Aorta (tissue), 5 donors: Measurements from ENCODE around the gene PRR30. TPM values are rescaled to one million over a fixed set of nuclear protein-coding genes. Genes with fewer than 3 reads are reported as not detected.

ENCODE experiments used
- ATAC-seq: fragments of 200-7000 bp; cut with Tn5 transposase; one replicate; pipeline ENCODE4 v1.9.1; 2022; ENCODE audit warnings: moderate library complexity; ENCODE audit not compliant: low FRiP score
- DNase-seq, 2 donors: peaks; one replicate each; pipeline ENCODE4 v3.0.0-alpha.2; 2020
- H3K27ac ChIP-seq, 2 donors: one replicate each; pipeline ENCODE4 v1.5.1; 2013; ENCODE audit warnings: low read length in 2 of 2, mild to moderate bottlenecking in 2 of 2, moderate library complexity in 2 of 2, control low read depth in 1 of 2, inconsistent platforms in 1 of 2, low read depth in 1 of 2
- H3K27me3 ChIP-seq, 2 donors: one replicate each; pipeline ENCODE4 v1.6.1; 2013; ENCODE audit warnings: control low read depth in 1 of 2, low read length in 1 of 2, mild to moderate bottlenecking in 1 of 2, moderate library complexity in 1 of 2; ENCODE audit not compliant: insufficient read depth in 2 of 2, control insufficient read depth in 1 of 2
- H3K36me3 ChIP-seq, 2 donors: one replicate each; pipeline ENCODE4 v1.6.1; 2013; ENCODE audit warnings: control low read depth in 1 of 2, low read length in 1 of 2, mild to moderate bottlenecking in 1 of 2; ENCODE audit not compliant: insufficient read depth in 2 of 2, control insufficient read depth in 1 of 2
- H3K4me1 ChIP-seq, 2 donors: one replicate each; pipeline ENCODE4 v1.6.1; 2013; ENCODE audit warnings: low read length in 2 of 2, control low read depth in 1 of 2, mild to moderate bottlenecking in 1 of 2, moderate library complexity in 1 of 2; ENCODE audit not compliant: insufficient read depth in 2 of 2, control insufficient read depth in 1 of 2
- H3K4me3 ChIP-seq, 2 donors: one replicate each; pipeline ENCODE4 v1.5.1; 2013; ENCODE audit warnings: low read length in 2 of 2, control low read depth in 1 of 2, mild to moderate bottlenecking in 1 of 2
- H3K9me3 ChIP-seq: one replicate; pipeline ENCODE4 v1.6.1; 2013; ENCODE audit warnings: mild to moderate bottlenecking, low read length; ENCODE audit not compliant: control insufficient read depth
- WGBS, 2 donors: extraction: QIAGEN DNeasy Blood & Tissue Kit; methylation state at CpG; one replicate each; pipeline ENCODE4 v1.1.7; 2013; 5-methylcytosine and 5-hydroxymethylcytosine counted together
- intact Hi-C, 2 donors: fragments of 100-400 bp; cut with DNase I; formaldehyde crosslinking; loops; one replicate each; pipeline versions ENCODE4 v1.14.2 to v1.15.0; 2022
- long read RNA-seq, 2 donors: library from polyadenylated mRNA; unstranded; transcript quantifications; one replicate each; pipeline ENCODE4 v2.0.0, GENCODE V29; 2020 to 2021
- polyA plus RNA-seq, 2 donors: library from polyadenylated mRNA; stranded (reverse); fragments of 200-250 nt; gene quantifications; one replicate each; pipeline ENCODE4 v1.2.3, GENCODE V29; 2013
- total RNA-seq, 2 donors: library from RNA; stranded (reverse); fragmentation: NEBNext Ultra II Directional; extraction: Animal tissue kit (Norgen Biotek cat#: 25700); gene quantifications; one replicate each; pipeline ENCODE4 v1.2.1, GENCODE V29; 2021
- donor health status: healthy with polysubstance abuse.
- donor health status: Bipolar disorder and iron deficiency.
- donor health status: DM: no; HTN: no; CAD: no.
- donor health status: DM: no; HTN: no; CAD: no.
- donor health status: DM: yes; HTN: yes; CAD: no.

PRR30 gene
- total RNA-seq (not detected), polyA plus RNA-seq (not detected)
- long read RNA-seq, donor 1, result 0 reads
- long read RNA-seq, donor 2, result 0 reads

DNA sequence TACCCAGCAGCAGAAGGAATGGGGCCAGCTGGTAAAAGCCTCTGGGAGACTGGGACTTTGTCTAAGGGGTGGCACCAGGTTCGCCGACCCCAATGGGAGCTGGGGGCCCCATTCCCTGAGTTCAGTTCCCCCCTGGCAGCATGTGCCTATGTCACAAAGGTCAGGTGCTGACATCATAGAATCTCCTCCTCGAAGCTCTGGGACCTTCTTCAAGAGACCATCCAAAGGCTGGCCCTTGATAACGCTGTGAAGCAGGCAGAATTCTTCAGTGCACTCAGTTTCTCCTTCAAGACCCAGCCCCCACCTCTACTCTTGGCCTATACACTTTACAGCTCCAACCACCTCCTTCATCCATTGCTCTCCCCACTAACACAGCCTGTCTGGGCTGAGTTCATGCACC lies at the start of gene PRR30:
TSS of gene PRR30 (minus strand) at position 101 of the 400 bp plus-strand sequence. CDS start 1,081 bp downstream, outside the sequence.
- H3K27ac ChIP-seq, result no peak within 1 kb of the TSS
- ATAC-seq, result no peak
- intact Hi-C loops, result no loop called here
- no peaks in the 10 kb centered on the region for H3K9me3 ChIP-seq
- H3K4me3 ChIP-seq, result no peak within 1 kb of the TSS
- DNase-seq, result no peak
- no peaks in the 10 kb centered on the region for H3K4me1 ChIP-seq
- 81 to 84% methylated on average over 4 of the region's 4 CpGs for WGBS, 2 donors
- no peaks in the 10 kb centered on the region for H3K36me3 ChIP-seq
- H3K27me3 ChIP-seq, result no peaks in the 10 kb centered on the region

DNA sequence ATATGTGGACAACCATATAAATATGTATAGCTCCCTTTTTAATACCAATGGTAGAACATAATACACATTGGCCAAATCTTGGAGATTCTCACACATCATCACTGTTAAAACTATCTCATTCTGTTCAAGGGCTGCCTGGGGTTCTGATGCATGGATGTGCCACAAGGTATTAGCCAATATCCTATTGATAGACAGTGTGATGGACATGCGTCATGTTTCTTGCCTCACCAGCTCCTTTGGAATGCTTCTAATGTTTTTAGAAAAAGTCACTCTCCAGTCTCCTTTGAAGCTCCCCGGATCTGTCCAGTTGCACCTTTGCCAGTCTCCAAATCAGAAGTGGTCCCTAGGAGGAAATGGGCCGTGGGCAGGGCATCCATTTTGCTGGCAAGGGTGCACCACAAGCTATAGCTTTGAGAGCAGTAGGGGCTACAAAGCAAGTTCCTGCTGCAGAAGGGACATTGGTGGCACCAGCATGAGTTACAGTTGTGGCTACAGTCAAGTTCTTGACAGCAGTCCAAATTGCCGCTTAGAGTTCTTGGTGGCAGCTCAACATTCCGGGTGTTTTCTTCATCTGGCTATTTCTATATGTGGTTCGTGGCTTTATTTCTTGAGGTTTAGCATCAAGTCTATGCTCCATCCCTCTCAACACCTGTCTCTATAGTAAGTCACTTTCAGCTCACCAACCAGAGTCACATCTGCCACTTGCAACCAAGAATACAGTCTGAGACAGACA lies 47.6 kb upstream of the PRR30 start:
- Histone ChIP-seq H3K4me3 (no peak overlapping the region), H3K27me3 (no peaks in the 10 kb centered on the region), H3K9me3 (no peaks in the 10 kb centered on the region), H3K27ac (no peak overlapping the region), H3K4me1 (peaks cover 0 to 6% of the 10 kb centered on the region in 2 donors), H3K36me3 (no peaks in the 10 kb centered on the region)
- ATAC-seq (no peak), DNase-seq (no peak)
- 59% methylated on average over 6 of the region's 6 CpGs for WGBS, 2 donors
- intact Hi-C loops, result no loop called here

DNA sequence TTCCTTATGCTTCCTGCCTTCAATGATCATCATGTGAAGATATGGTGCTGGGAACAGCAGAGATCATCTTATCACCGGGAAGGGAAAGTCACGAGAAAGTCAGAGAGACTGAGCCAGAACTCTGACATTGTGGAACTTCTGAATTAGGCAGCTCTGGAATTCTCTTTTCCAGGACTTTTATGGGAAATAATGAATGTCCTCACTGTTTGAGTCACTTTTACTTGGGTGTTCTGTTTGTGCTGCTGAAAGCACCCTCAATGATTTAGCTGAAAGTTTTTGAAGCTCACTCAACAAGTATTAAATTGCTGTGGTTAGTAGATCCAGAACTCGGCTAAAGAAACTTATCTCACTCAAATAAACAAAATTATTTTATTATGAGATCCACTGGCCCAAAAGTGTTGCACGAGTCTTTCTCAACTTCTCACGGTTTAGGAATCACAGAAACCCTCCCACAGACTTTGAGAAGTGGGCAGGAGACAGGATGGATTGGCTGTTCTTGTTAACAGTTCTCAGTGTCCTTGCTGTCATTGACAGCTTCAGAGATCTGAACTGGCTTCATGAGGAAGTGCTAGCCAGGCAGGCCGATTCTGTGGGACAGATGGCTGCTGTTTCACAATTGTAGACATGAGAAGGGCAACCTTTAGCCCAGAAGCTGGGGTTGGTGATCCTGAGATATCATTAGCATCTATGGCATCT lies 46.3 kb upstream of the PRR30 start:
- Histone ChIP-seq H3K36me3 (no peaks in the 10 kb centered on the region), H3K4me3 (no peak overlapping the region), H3K27me3 (no peaks in the 10 kb centered on the region), H3K4me1 (peaks cover 0 to 6% of the 10 kb centered on the region in 2 donors), H3K9me3 (no peaks in the 10 kb centered on the region), H3K27ac (peak overlapping the region; percentile 81 to 86)
- intact Hi-C loops, result no loop called here
- WGBS, 2 donors, result 5 to 8% methylated on average over 6 of the region's 6 CpGs
- DNase-seq (no peak), ATAC-seq (peak; percentile 86)

DNA sequence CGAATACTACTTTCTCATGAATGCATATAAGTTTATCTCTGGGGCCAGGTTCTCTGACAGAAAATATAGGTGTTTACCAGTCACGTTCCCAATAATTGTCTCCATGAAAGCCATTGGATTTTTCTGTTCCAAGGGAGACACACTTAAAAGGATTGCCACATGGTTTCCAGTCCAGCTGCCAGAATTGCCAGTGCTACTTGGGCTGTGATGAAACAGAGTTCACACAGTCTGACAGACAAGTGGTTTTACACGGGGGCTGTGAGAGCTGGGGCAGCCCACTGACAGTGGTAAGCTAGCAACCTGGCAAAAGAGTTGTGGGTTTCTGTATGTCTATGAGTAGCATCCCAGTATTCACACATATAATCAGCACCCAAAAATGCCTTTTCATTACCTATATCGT lies 44.9 kb upstream of the PRR30 start:
- intact Hi-C loops, result no loop called here
- Histone ChIP-seq H3K27me3 (no peaks in the 10 kb centered on the region), H3K9me3 (no peaks in the 10 kb centered on the region), H3K4me3 (no peak overlapping the region), H3K4me1 (peaks cover 0 to 6% of the 10 kb centered on the region in 2 donors), H3K27ac (no peak overlapping the region), H3K36me3 (no peaks in the 10 kb centered on the region)
- ATAC-seq (peak; percentile 44), DNase-seq (no peak)
- WGBS, 2 donors, result 81 to 82% methylated on average over 4 of the region's 4 CpGs

DNA sequence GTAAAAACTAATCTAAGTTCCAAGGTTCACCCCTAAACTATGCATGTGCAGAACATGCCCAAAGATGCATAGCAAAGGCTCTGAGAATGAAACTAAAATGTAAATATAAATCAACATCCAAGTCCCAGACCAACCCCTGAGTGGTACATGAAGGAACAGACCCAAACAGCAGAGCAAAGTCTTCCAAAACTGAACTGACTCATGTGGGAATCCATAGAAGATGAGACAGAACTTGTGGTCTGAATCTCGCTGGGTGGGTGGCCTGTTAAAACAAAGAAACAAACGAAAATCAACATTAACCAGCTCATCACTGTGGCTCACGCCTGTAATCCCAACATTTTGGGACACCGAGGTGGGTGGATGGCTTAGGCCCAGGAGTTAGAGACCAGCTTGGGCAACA lies 43.1 kb upstream of the PRR30 start:
- H3K4me1 ChIP-seq, result peaks cover 0 to 6% of the 10 kb centered on the region in 2 donors
- H3K27ac ChIP-seq, result no peak overlapping the region
- no peaks in the 10 kb centered on the region for H3K9me3 ChIP-seq
- H3K36me3 ChIP-seq, result no peaks in the 10 kb centered on the region
- H3K4me3 ChIP-seq, result no peak overlapping the region
- H3K27me3 ChIP-seq, result no peaks in the 10 kb centered on the region
- intact Hi-C loops, result no loop called here
- WGBS, 2 donors, result 66 to 70% methylated on average over 4 of the region's 4 CpGs
- ATAC-seq (no peak), DNase-seq (no peak)

DNA sequence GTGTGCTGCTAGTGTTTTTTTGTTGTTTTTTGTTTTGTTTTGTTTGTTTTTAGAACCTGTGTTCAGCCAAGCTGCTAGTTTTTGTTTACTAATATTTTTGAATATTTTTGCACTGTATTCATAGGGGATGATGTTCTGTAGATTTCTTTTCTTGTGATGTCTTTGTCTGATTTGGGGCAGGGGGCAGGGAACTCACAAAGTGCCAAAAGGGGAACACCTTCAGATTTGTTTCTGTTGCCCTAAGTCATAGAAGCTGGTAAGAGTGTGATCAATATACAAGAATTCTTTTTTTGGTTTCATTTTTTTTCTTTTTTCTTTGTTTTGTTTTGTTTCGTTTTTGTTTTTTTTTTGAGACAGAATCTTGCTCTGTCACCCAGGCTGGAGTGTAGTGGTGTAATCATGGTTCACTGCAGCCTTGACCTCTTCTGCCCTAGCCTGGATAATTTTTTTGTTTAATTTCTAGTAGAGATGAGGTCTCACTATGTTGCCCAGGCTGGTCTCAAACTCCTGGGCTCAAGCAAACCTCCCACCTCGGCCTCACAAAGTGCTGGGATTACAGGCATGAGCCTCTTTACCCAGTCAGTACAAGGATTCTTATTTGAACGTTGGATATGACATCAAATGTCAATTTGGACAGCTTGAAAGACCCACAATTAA lies 40.3 kb upstream of the PRR30 start:
- intact Hi-C loops, result no loop called here
- Histone ChIP-seq H3K4me3 (no peak overlapping the region), H3K36me3 (no peaks in the 10 kb centered on the region), H3K4me1 (no peaks in the 10 kb centered on the region), H3K9me3 (no peaks in the 10 kb centered on the region), H3K27me3 (no peaks in the 10 kb centered on the region), H3K27ac (no peak overlapping the region)
- no peak for DNase-seq
- WGBS, 2 donors, result 48 to 55% methylated on average over 3 of the region's 3 CpGs
- no peak for ATAC-seq

DNA sequence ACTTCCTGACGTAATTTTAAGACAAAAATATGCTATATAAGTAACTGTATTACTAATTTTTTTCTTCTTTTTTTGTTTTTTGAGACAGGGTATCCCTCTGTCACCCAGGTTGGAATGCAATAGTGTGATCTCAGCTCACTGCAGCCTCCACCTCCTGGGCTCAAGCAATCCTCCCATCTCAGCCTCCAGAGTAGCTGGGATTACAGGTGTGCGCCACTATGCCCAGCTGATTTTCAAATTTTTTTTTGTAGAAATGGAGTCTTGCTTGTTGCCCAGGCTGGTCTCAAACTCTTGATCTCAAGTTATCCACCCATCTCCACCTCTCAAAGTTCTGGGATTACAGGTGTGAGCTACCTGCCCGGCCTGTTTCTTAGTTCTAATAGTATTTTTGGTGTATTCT lies 39.3 kb upstream of the PRR30 start:
- WGBS, 2 donors, result 78 to 83% methylated on average over 3 of the region's 3 CpGs
- no peak overlapping the region for H3K4me3 ChIP-seq
- DNase-seq (no peak), ATAC-seq (no peak)
- no peaks in the 10 kb centered on the region for H3K4me1 ChIP-seq
- H3K36me3 ChIP-seq, result no peaks in the 10 kb centered on the region
- no peak overlapping the region for H3K27ac ChIP-seq
- no peaks in the 10 kb centered on the region for H3K9me3 ChIP-seq
- intact Hi-C loops, result no loop called here
- H3K27me3 ChIP-seq, result no peaks in the 10 kb centered on the region

DNA sequence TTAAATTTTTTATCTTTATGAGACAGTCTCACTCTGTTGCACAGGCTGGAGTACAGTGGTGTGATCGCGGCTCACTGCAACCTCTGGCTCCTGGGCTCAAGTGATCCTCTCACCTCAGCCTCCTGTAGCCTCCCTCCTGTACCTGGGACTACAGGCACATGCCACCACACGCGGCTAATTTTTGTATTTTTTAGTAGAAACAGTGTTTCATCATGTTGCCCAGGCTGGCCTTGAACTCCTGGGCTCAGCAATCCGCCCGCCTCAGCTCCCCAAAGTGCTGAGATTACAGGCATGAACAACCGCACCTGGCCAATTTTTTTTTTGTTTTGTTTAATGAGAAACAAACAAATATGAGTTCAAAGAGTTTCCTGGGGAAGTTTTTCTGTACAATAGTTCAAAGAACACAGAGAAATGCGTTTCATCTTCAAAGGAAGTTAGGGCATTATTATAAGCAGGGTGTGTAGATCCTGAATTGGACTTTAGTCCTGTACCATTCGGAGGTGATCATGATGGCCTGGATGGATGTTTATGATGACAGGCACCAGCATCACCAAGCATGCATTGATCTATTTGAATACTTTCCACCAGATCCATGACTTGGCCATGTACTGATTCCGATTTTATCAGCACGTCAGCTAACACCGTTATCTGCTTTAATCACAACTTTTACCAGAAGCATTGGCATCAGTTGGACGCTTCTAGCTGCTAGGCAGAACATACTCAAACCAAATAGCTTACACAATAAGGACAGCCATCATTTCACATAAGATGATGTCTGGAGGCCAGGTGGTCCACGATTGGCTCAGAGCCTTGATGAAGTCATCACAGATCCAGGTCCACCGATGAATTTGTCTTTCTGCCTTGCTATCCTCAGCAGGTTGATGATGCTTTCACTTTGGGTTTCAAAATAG lies 38.5 kb upstream of the PRR30 start:
- intact Hi-C loops, result no loop called here
- no peak overlapping the region for H3K27ac ChIP-seq
- no peak for ATAC-seq
- 80 to 83% methylated on average over 15 of the region's 15 CpGs for WGBS, 2 donors
- H3K4me1 ChIP-seq, result no peaks in the 10 kb centered on the region
- no peak overlapping the region for H3K4me3 ChIP-seq
- DNase-seq, result no peak
- H3K27me3 ChIP-seq, result no peaks in the 10 kb centered on the region
- no peaks in the 10 kb centered on the region for H3K9me3 ChIP-seq
- H3K36me3 ChIP-seq, result no peaks in the 10 kb centered on the region
